HG03460 (cell line): ENCODE results near the gene TENM4.
"Not testable (repeated sequence)": the region's sequence is repeated elsewhere in the genome, so short reads cannot be mapped to it uniquely, and the experiment has no call there.

Source experiments
- ATAC-seq: cut with Tn5 transposase; IDR thresholded peaks from one replicate; pipeline ENCODE4 v1.9.1; 2021; ENCODE audit not compliant: unreplicated experiment

The TENM4 gene

DNA sequence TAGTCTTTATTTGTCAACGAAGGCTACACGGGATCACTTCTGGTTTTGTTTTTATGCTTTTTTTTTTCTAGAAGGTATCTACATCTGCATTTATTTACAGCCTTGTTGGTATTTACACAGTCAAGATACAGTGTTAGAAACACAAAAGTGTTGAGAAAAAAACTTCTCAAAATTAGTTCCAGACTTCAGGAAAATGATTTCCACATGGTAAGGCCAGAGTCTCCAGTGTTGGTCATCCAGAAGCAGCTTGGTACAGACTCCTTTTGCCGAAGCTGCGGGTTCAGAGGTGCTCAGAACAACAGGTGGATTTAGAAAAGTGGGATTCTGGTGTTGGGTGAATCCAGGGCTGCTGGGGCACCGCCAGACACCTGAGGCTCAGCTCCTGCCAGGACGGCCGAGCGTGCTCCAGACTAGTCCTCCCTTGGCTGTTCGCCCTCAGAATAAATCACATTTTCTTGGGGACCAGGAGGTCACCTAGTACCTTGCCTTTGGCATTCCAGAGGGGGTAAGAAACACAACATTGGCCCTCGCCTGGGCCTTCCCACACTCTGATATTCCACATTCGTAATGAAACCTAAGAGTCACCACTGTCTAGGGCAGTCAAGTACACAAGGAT is 787.4 kb downstream of the TENM4 start:
- ATAC-seq: no peak

- no peak for ATAC-seq
These were observed 788.0 kb downstream of the TENM4 start for GRCh38 chr11:78652843-78653239.

DNA sequence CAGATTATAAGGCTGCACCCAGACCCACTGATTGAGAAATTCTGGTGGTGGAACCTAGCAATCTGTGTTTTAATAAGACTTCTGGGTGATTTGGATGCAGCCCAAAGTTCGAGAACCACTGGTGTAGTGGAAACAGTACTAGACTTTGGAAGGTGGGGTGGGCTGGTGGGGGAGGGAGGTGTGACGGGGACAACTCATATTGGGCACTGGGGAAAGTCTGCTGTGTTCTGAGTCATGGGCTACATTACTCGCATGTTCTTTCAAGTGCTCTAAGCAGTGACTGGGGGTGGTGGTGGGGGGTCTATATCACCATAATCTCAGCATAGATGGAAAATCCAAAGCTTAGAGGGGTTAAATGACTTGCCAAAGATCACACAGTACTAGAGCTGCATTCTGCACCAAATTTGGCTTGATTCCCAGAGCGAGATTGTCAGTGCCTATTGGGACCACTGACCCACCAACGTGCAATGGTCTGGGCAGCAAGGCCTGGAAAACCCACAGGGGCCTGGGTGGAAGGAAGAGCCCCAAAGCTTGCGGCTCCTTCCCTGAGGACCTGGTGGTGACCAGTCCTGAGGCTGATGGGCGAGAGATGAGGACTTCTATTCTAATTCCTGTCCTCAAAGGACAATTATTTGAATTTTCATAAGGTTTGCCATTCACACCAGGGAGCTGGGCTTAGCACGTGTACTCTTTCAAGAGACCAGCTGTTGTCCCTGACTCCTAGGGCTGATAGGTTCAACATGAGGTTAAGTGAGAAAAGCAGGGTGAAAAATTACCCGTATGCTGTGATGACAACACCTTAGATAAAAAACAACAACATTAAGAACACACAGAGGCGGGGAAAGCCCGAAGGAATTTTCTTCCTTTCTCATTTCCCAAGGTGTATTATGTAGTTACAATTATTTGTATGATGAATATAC is 788.6 kb downstream of the TENM4 start:
- no peak for ATAC-seq

DNA sequence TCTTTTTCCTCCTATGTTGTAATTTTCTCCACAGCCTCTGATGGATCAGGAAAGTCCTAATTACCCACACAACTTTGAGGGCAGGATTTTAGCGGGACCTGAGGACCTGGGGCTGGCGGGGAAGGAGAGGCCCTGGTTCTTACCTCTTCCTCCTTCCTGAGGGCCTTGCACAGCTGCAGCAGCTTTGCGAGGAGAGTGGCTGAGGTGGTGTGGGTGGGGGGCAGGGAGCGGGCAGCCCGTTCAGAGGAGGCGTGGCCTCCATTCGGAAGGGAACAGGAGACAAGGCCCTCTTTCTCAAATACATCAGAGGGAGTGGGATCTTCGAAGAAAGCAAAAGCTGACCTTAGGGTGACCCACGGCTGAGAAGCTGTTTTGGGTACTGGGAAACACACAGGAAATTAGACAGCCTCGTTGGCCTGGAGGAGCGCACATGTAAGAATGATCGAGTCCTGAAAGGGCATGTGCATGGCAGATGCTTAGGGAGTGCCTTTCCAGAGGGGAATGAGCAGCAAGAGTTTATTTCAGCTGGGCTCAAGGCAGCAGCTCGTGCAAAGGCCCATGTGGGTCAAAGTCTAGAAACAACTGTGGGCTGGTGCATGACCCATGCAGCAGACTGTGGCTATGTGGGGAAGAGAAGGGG is 789.6 kb downstream of the TENM4 start:
- ATAC-seq: no peak

GRCh38 chr11:78649361-78650215 is 791.2 kb downstream of the TENM4 start:
- ATAC-seq: no peak

GRCh38 chr11:78647986-78648875 is 792.6 kb downstream of the TENM4 start:
- no peak for ATAC-seq

GRCh38 chr11:78647266-78647915 is 793.4 kb downstream of the TENM4 start:
- ATAC-seq: no peak

GRCh38 chr11:78646564-78647185 is 794.2 kb downstream of the TENM4 start:
- ATAC-seq: peak; percentile 50

DNA sequence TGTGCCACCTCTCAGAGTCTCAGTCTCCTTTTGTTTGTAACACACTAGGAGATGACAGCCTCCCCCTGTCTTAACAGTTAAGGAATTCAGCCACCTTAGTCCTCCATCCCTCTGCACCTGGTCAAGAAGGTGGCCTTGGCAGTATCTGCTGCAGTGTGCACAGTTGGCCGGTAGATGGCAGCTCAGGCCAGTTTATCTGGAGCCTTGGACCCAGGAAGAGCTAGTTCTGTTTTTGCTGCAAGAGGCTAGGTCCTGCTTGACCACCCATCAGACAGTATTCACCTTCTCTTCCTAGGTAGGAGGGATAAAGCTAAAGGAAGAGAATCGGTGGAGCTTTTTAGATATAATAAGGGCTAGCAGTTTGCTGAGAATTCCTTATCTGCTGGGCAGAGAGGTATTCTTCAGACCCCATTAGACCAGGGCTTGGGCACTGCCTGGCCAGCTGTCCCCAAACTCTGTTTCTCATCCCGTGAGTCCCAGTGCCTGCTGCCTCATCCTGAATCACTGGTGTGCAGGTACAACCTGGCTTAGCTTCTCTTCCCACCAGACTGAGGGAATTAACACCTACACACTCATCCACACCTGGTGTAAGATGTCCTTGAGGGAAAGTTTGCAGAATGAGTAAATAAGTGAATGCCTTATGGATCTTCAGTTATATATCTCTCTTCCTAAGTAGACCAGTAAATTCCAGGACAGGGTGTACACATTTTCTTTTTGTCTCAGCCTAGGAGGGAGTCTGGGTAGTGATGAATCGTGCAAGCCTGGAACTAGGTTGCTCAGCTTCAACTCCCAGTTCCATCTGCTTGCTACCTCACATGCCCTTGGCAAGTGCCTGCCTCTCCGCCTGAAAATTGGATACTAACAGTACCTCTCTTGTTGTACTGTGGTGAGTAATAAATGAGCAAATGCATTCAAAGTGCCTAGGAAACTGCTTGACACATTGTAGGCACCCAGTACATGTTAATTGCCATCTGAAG is 795.3 kb downstream of the TENM4 start:
- peak; percentile 68 for ATAC-seq

DNA sequence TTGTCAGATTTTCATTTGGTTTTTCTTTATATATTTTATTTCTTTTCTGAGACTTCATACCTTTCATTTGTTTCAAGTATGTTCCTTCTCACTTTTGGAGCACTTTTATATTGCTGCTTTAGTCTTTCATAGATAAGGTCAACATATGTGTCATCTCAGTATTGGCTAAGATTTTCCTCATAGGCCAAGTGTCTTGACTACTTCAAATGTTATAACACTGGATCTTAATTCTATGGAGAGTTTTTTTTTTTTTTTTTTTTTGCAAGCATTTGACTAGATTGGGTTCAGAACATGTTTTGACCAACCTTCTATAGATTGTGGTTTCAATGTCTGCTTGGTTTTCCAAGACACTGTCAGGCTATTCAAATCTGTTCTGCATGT is 797.2 kb downstream of the TENM4 start:
- ATAC-seq: no peak

DNA sequence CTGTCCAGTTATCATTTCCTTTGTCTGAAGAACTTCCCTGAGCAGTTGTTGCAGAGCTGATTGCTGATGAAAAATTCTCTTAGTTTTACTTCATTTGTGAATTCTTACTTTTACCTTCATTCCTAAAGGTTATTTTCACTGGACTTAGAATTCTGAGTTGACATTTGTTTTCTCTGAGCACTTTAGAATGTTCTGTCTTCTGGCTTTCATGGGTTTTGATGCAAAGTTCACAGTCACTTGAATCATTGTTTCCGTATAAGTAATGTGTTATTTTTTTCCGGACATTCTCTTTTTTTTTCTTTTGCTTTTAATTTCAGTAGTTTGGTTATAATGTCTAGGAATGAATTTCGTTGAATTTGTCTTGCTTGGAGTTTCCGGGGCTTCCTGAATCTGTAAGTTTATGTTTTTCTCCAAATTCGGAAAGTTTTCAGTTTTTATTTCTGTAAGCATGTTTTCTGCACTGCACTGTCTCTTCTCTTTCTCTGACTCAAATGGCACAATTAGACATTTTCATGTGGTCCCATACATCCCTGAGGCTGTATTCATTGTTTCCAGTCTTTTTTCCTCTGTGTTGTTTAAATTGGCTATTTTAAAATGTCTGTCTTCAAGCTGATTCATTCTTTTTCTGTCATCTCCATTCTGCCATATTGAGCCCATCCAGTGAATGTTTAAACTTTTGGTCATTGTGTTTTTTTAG is 797.7 kb downstream of the TENM4 start:
- no peak for ATAC-seq

- no peak for ATAC-seq
These were observed 799.3 kb downstream of the TENM4 start for GRCh38 chr11:78641541-78641940.

DNA sequence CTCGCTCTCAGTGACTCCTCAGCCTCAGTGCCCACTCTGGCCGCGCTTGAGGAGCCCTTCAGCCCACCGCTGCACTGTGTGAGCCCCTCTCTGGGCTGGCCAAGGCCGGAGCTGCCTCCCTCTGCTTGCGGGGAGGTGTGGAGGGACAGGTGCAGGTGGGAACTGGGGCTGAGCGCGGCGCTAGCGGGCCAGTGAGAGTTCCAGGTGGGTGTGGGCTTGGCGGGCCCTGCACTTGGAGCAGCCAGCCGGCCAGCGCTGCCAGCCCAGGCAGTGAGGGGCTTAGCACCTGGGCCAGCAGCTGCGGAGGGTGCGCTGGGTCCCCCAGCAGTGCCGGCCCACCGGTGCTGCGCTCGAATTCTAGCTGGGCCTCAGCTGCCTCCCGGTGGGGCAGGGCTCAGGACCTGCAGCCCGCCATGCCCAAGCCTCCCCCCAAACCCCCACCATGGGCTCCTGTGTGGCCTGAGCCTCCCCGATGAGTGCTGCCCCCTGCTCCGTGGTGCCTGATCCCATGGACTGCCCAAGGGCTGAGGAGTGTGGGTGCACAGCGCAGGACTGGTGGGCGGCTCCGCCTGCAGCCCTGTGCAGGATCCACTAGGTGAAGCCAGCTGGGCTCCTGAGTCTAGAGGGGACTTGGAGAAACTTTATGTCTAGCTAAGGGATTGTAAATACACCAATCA is 802.0 kb downstream of the TENM4 start:
- no peak for ATAC-seq

GRCh38 chr11:78637527-78637926 is 803.3 kb downstream of the TENM4 start:
- not testable (repeated sequence) for ATAC-seq

- ATAC-seq: no peak
These were observed 804.9 kb downstream of the TENM4 start for GRCh38 chr11:78635814-78636506.
